H54 (cell line): ENCODE data around the gene TMEM132D.

ENCODE experiments used
- DNase-seq: peaks from one replicate; pipeline ENCODE4 v3.0.0; 2011; ENCODE audit warnings: low spot score, mixed read lengths; ENCODE audit not compliant: insufficient read length
- FAIRE-seq: peaks from 3 replicates; lab custom pipeline; 2011; peaks lifted over from hg19 to GRCh38; lab: Jason Lieb, UNC
- POLR2A ChIP-seq: IDR thresholded peaks from 2 replicates; pipeline ENCODE4 v1.6.1; 2011; ENCODE audit warnings: low read depth, mild to moderate bottlenecking, low read length

TMEM132D gene

GRCh38 chr12:129903956-129904829 is at the start of gene TMEM132D:
Gene TMEM132D, minus strand, starts transcription at chr12:129904025.
- FAIRE-seq (no peak), DNase-seq (no peak)
- TF ChIP-seq POLR2A: no peak

DNA sequence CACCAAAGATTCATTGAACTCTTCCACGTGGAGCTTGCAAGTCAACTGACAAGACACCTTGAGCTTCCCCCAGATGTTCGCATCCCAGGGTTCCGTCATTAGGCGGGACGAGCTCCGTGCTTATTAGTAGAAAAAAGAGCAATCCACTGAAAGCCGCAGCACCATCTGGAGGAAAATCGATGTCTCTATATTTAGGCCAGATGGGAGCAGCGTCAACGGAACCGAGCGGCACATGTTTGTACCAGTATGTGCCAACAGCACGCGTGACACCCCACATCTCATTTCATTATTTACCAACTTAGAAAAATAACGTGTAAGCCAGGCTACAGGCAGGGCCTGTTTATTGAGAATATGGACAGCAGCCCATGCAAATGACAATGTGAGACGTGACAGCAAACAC is 45.8 kb upstream of the TMEM132D start:
- TF ChIP-seq POLR2A: no peak
- FAIRE-seq: no peak

GRCh38 chr12:129941618-129942017 is 37.8 kb upstream of the TMEM132D start:
- no peak for TF ChIP-seq POLR2A
- FAIRE-seq (no peak), DNase-seq (no peak)

More for the DNA sequence above, 45.8 kb upstream of the TMEM132D start:
- DNase-seq: no peak

DNA sequence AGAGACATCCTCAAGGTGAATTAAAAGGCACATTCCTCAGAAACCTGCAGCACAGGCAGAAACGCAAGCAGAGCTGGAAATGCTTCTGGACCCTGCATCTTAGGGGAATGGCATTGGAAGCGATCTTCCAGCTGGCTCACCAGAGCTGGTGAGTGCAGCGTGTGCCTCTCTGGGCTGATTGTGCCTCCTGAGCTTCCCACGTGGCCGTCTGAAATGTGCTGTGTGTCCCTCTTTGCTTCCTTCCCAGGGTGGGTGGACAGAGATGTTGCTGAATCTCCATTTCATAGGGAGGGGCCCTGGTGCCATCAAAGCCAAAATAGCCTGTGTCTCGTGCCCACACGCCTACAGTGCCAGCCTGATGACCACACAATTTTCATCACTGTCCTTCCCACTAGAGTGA is 34.3 kb upstream of the TMEM132D start:
- no peak for TF ChIP-seq POLR2A
- FAIRE-seq (no peak), DNase-seq (no peak)

GRCh38 chr12:129937426-129937825 is 33.6 kb upstream of the TMEM132D start:
- no peak for TF ChIP-seq POLR2A
- DNase-seq: no peak
- no peak for FAIRE-seq

DNA sequence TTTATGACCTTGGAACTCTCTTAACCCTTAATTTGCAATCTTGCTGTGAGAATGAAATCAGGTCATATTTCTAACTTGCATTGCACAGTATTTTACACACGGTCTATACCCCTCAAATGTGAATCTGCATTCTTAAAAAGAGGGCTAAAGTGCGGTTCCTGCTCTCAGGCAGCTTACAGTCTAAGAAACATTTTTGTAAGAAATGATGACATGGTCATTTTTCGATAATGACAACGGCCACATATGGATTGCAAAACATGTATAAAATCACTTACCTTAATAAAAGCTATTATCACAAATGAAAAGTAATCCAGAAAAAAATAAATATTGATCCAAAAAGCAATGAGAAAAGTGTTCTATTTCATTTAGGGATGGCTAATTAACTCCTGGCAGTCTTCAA is 24.8 kb upstream of the TMEM132D start:
- TF ChIP-seq POLR2A: no peak
- FAIRE-seq: no peak
- DNase-seq: no peak

GRCh38 chr12:129927316-129927900 is 23.6 kb upstream of the TMEM132D start:
- TF ChIP-seq POLR2A: no peak
- DNase-seq: no peak
- no peak for FAIRE-seq

DNA sequence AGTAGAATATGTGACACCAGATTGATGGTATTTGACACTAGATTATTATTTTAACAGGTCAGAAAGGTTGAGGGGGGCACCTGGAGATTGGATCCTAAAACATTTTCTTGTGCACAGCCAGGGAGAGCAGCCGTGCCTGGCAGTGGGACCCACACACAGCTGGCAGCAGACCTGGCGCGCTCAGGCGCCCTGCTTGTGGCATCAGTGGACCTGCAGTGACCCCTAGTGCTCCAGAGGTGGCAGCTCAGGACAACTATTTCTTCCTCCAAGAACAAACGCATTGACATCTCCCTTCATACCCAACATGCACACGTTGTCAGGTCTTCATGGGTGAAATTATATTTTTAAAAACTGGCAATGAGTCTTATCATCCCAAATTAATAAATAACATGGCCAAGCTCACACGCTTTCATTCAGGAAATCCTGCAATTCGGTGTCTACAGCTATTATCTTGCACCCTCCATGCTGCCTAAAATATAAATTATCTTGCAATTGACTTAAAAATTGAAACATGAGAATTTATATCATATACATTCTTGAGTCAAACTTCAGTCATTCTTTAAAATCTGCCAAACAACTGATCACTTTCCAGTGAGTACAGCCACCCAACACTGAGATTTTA is 7.7 kb upstream of the TMEM132D start:
- TF ChIP-seq POLR2A: no peak
- peak; percentile 59 for DNase-seq
- FAIRE-seq: no peak

DNA sequence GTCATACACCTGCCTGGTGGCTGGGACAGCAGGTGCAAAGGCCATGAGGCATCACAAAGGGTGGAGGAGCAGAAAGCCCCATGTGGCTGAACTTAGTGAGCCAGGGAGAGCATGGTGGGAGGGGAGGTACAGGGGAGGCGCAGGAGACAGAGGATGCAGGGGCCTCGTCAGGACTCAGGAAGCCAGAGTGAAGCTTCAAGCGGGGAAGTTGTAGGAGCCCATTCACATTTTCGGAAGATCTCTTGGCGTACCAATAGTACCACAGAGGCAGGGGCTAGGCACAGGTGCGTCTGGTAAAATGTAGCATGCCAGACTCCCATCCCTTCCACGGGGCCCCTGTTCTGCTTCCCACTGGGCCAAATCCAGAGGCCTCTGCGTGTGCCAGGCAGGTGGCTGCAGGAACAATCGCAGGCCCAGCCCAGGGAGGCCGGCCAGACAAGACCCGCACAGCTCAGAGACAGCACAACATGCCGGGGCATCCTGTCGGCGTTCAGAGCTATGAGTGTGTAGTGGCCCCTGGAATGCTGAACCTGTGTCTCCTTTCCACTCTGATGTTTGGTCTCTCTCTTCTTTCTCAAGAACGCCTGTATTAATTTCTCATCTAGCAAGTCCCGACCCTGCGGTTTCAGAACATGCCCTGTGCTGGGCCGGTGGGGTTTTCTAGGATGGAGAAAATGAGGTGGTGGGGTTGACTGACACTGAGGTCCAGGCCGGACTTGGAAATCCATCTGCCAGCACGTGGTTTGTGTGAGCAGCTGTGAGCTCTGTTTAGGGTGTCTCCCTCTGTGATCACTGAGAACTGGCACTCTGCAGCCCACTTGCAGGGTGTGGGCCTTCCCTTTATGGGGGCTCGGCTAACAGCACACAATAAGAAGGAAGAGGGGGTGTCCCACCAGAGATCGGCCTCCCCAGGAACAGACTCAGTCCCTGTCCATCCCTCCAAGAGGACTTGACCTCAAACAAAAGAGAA is 5.5 kb upstream of the TMEM132D start:
- no peak for DNase-seq
- TF ChIP-seq POLR2A: no peak
- FAIRE-seq: no peak

DNA sequence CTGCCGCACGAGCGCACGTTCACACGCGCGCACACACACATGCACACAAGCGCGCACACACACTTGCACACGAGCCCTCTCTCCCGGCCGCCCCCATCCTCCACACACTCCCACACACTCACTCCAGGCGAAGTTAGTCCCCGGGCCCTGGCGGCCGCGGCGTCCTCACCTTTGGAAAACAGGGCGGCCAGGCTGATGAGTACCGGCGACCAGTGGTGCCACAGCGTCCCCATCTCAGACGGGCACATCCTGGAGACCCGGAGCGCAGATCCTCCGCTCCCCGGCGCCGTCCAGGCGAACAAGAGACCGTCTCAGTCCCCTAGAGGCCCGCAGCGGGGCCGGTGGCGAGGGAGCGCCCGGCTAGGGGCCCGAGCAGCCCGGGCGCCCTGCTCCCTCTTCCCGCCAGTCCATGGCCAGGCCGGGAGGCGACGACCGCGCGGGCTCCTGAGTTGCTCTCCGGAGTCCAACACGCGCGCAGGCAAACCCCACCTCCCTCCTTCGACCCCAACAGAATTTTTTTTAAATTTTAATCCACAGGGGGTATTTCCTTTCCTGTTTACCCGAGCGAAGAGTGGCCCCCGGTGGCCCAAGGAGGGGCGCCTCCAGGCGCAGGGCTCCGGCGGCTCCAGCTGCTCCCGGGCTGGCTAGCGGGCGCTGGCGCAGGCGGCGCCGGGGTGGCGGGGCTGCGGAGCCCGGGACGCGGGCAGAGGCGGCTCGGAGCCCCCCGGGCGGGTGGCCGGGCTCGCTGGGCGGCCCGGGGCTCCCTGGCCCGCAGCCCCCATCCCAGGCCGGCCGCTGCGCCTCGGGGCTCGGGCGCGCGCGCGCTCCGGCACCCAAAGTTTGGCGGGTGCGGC is 506 bp downstream of the TMEM132D start:
- FAIRE-seq: no peak
- TF ChIP-seq POLR2A: no peak
- DNase-seq: no peak

DNA sequence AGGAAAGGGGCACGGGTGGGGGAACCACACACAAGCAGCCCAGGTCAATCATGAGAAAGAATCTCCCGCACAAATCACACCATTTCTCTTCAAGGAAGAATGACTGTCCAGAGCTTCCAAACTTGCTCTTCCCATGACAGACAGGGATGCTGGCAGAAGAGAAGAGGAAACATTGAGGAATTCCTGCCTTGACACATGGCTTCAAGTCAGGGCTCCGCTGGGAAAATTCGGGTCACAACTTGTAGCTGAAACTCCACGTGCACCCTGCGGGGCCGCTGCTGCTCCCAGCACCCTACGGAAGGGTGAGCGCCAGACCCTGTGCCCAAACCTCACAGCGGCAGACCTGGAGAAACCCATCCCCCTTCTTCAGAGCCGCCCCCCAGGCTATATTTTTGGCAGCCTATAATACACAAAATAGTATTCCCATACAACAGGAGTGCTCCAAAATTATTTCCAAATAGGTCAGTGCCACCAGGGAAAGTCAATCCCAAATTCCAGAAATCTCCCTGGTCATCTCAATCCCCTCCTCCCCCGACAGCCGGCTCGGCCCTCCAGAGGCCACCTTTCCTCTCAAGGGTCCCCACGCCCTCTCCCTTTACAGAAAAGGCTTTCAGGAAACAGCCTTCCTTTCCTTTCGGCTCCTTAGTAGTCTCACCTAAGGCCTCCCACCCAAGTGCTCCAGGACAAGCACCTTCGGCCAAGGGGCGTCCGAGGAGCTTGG is 1.3 kb downstream of the TMEM132D start:
- DNase-seq (no peak), FAIRE-seq (no peak)
- TF ChIP-seq POLR2A: no peak

GRCh38 chr12:129901254-129901653 is 2.6 kb downstream of the TMEM132D start:
- no peak for DNase-seq
- FAIRE-seq: no peak
- no peak for TF ChIP-seq POLR2A
